Muscle layer of duodenum (tissue), 2 donors: ENCODE results near the gene FANCL.
"Not testable (repeated sequence)": the region's sequence is repeated elsewhere in the genome, so short reads cannot be mapped to it uniquely, and the experiment has no call there.

ENCODE experiments used
- H3K27ac ChIP-seq: one replicate; pipeline ENCODE4 v1.7.0; 2013; ENCODE audit warnings: mild to moderate bottlenecking, low read length
- H3K27me3 ChIP-seq: one replicate; pipeline ENCODE4 v1.7.0; 2013; ENCODE audit warnings: low read depth, mild to moderate bottlenecking, control low read depth, low read length
- H3K36me3 ChIP-seq, 2 donors: one replicate each; pipeline ENCODE4 v1.7.0; 2013; ENCODE audit warnings: low read length in 2 of 2, control low read depth in 1 of 2, mild to moderate bottlenecking in 1 of 2; ENCODE audit not compliant: insufficient read depth in 2 of 2, control insufficient read depth in 1 of 2
- H3K4me1 ChIP-seq, 2 donors: one replicate each; pipeline ENCODE4 v1.7.0; 2013; ENCODE audit warnings: low read length in 2 of 2, mild to moderate bottlenecking in 2 of 2, control low read depth in 1 of 2, moderate library complexity in 1 of 2; ENCODE audit not compliant: insufficient read depth in 2 of 2, control insufficient read depth in 1 of 2
- H3K4me3 ChIP-seq, 2 donors: one replicate each; pipeline ENCODE4 v1.7.0; 2013; ENCODE audit warnings: low read length in 2 of 2, low read depth in 1 of 2, mild to moderate bottlenecking in 1 of 2
- H3K9me3 ChIP-seq, 2 donors: one replicate each; pipeline ENCODE4 v1.7.0; 2013; ENCODE audit warnings: low read length in 2 of 2, control low read depth in 1 of 2, mild to moderate bottlenecking in 1 of 2; ENCODE audit not compliant: control insufficient read depth in 1 of 2
- donor health status: healthy.

FANCL gene

GRCh38 chr2:58239243-58239925, 1.7 kb downstream of the FANCL start:
- Histone ChIP-seq H3K4me3 (peak overlapping the region in 1 of 2 donors; percentile 15), H3K4me1 (peaks cover 5 to 10% of the 10 kb centered on the region in 2 donors), H3K9me3 (no peaks in the 10 kb centered on the region)

GRCh38 chr2:58237741-58238140, 3.4 kb downstream of the FANCL start:
- peaks cover 5 to 11% of the 10 kb centered on the region in 2 donors for H3K4me1 ChIP-seq
- H3K4me3 ChIP-seq: no peak overlapping the region
- no peaks in the 10 kb centered on the region for H3K27me3 ChIP-seq
- no peaks in the 10 kb centered on the region for H3K36me3 ChIP-seq
- no peak overlapping the region for H3K27ac ChIP-seq
- no peaks in the 10 kb centered on the region for H3K9me3 ChIP-seq

More at GRCh38 chr2:58239243-58239925, 1.7 kb downstream of the FANCL start:
- no peaks in the 10 kb centered on the region for H3K36me3 ChIP-seq
- H3K27me3 ChIP-seq: no peaks in the 10 kb centered on the region
- no peak overlapping the region for H3K27ac ChIP-seq

GRCh38 chr2:58235984-58236383, 5.1 kb downstream of the FANCL start:
- no peak overlapping the region for H3K27ac ChIP-seq
- H3K9me3 ChIP-seq: no peaks in the 10 kb centered on the region
- no peaks in the 10 kb centered on the region for H3K36me3 ChIP-seq
- peaks cover 5 to 13% of the 10 kb centered on the region in 2 donors for H3K4me1 ChIP-seq
- H3K27me3 ChIP-seq: no peaks in the 10 kb centered on the region
- H3K4me3 ChIP-seq: no peak overlapping the region

- peaks cover 2 to 9% of the 10 kb centered on the region in 2 donors for H3K4me1 ChIP-seq
- H3K36me3 ChIP-seq: no peaks in the 10 kb centered on the region
- no peaks in the 10 kb centered on the region for H3K9me3 ChIP-seq
- no peak overlapping the region for H3K4me3 ChIP-seq
- H3K27me3 ChIP-seq: no peaks in the 10 kb centered on the region
- H3K27ac ChIP-seq: no peak overlapping the region
These were observed 6.0 kb downstream of the FANCL start for GRCh38 chr2:58235170-58235569.

GRCh38 chr2:58228299-58228698, 12.8 kb downstream of the FANCL start:
- peaks cover 0 to 3% of the 10 kb centered on the region in 2 donors for H3K4me1 ChIP-seq
- H3K9me3 ChIP-seq: no peaks in the 10 kb centered on the region
- no peaks in the 10 kb centered on the region for H3K27me3 ChIP-seq
- no peak overlapping the region for H3K27ac ChIP-seq
- H3K36me3 ChIP-seq: no peaks in the 10 kb centered on the region
- H3K4me3 ChIP-seq: no peak overlapping the region

GRCh38 chr2:58227171-58227917, 13.8 kb downstream of the FANCL start:
- no peak overlapping the region for H3K4me3 ChIP-seq
- no peaks in the 10 kb centered on the region for H3K9me3 ChIP-seq
- H3K4me1 ChIP-seq: no peaks in the 10 kb centered on the region
- H3K27ac ChIP-seq: no peak overlapping the region
- no peaks in the 10 kb centered on the region for H3K27me3 ChIP-seq
- no peaks in the 10 kb centered on the region for H3K36me3 ChIP-seq

- Histone ChIP-seq H3K4me1 (no peaks in the 10 kb centered on the region), H3K4me3 (no peak overlapping the region), H3K36me3 (no peaks in the 10 kb centered on the region), H3K27ac (no peak overlapping the region), H3K9me3 (no peaks in the 10 kb centered on the region), H3K27me3 (no peaks in the 10 kb centered on the region)
These were observed 19.2 kb downstream of the FANCL start for GRCh38 chr2:58221909-58222308.

GRCh38 chr2:58215429-58215828, 25.7 kb downstream of the FANCL start:
- Histone ChIP-seq H3K4me1 (no peaks in the 10 kb centered on the region), H3K27ac (no peak overlapping the region)

GRCh38 chr2:58210951-58211568, 30.1 kb downstream of the FANCL start:
- H3K36me3 ChIP-seq: peaks cover 4 to 11% of the 10 kb centered on the region in 2 donors
- H3K4me1 ChIP-seq, H3K9me3 ChIP-seq, H3K4me3 ChIP-seq, H3K27ac ChIP-seq, H3K27me3 ChIP-seq: not testable (repeated sequence)

More at GRCh38 chr2:58215429-58215828, 25.7 kb downstream of the FANCL start:
- H3K4me3 ChIP-seq: no peak overlapping the region
- no peaks in the 10 kb centered on the region for H3K27me3 ChIP-seq
- peaks cover 4 to 7% of the 10 kb centered on the region in 2 donors for H3K36me3 ChIP-seq
- H3K9me3 ChIP-seq: no peaks in the 10 kb centered on the region

- no peaks in the 10 kb centered on the region for H3K4me1 ChIP-seq
- peaks cover 0 to 16% of the 10 kb centered on the region in 2 donors for H3K36me3 ChIP-seq
- H3K4me3 ChIP-seq: no peak overlapping the region
- no peaks in the 10 kb centered on the region for H3K27me3 ChIP-seq
- H3K27ac ChIP-seq: no peak overlapping the region
- no peaks in the 10 kb centered on the region for H3K9me3 ChIP-seq
These were observed 33.9 kb downstream of the FANCL start for GRCh38 chr2:58207189-58207588.

GRCh38 chr2:58206785-58207184, 34.3 kb downstream of the FANCL start:
- no peaks in the 10 kb centered on the region for H3K27me3 ChIP-seq
- no peak overlapping the region for H3K27ac ChIP-seq
- H3K9me3 ChIP-seq: no peaks in the 10 kb centered on the region
- peaks cover 0 to 16% of the 10 kb centered on the region in 2 donors for H3K36me3 ChIP-seq
- no peaks in the 10 kb centered on the region for H3K4me1 ChIP-seq
- H3K4me3 ChIP-seq: no peak overlapping the region
